ENCODE data around the gene JTB.
A peak's percentile ranks its signal among the peaks of the same experiment; 100 is the strongest.

DNA sequence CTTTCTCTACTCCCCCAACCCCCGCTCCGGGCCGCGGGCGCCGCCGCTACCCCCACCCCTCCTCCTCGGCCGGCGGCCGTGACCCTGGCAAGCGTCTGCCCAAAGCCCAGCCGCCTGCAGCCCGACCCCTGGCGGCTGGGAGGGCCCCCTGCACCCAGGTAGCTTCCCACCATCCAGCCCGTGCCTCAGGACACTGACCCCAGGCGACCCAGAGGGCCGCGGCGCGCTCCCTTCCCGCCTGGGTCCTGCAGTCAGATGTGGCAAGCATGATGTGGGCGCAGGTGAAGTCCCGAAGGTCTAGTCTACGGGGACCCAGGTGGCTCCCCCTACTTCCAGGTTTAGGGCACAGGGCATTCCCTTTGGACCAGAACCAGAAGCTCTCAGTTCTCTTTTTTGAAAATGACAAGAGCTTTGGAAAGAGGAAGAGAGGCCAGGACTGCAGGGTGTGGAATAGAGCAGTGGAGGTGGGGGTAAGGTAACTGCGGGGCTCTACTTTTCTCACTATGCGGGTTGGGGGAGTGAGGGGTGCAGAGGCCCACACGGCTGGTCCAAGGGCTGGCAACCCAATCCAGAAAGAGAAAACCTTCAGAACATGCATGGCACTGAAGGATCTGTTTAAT, 30.7 kb downstream of the JTB start, which contains the start of gene DENND4B:
- peak; percentile 87 for TF ChIP-seq CTCF (conservative IDR thresholded peaks at IDR 0.05; ENCODE audit: low read length)
- TF ChIP-seq EZH2phosphoT487 (IDR thresholded peaks at IDR 0.05; ENCODE audit: borderline replicate concordance, low read depth, low read length) = no peak

All from OCI-LY7 (cell line).